Measurements from ENCODE around the gene SERP2.
"Not testable (repeated sequence)": the region's sequence is repeated elsewhere in the genome, so short reads cannot be mapped to it uniquely, and the experiment has no call there.

SERP2 gene

GRCh38 chr13:44373601-44374347 is at the start of gene SERP2:
Gene SERP2, plus strand, starts transcription at chr13:44373824. Its CDS starts 202 bp downstream, at chr13:44374026.
- TF ChIP-seq CTCF (IDR thresholded peaks at IDR 0.05): no peak
- DNase-seq: no peak
- H3K9me3 ChIP-seq: no peaks in the 10 kb centered on the region
- H3K4me3 ChIP-seq: peak within 1 kb of the TSS; percentile 72 to 77
- peak within 1 kb of the TSS; percentile 64 to 79 for H3K27ac ChIP-seq
- intact Hi-C loops (cut with DNase I; ENCODE audit: low total_unique reads): no loop called here
- no peaks in the 10 kb centered on the region for H3K36me3 ChIP-seq
- H3K27me3 ChIP-seq: no peaks in the 10 kb centered on the region
- peaks cover 0 to 22% (median 12%) of the 10 kb centered on the region in 4 donors for H3K4me1 ChIP-seq

DNA sequence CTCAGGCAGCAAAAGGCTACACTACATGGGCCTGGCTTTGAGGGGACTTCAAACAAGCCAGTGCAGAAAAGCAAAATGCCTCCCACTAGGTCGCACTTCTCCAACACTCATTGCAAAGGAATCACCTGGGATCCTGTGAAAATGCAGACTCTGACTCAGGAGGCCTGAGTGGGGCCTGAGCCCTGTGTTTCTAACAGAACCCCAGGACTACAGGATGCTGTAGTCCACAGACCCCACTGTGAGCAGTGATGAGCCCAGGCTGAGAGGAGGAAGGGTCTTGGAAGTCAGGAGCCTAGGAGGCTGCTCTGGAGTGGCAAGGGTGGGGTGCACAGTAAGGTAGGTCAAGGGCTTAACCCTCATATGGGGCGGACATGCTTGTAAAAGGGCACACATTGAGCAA is 46.7 kb upstream of the SERP2 start:
- Histone ChIP-seq H3K4me3 (no peak overlapping the region), H3K4me1 (peaks cover 0 to 13% (median 11%) of the 10 kb centered on the region in 4 donors), H3K36me3 (no peaks in the 10 kb centered on the region), H3K9me3 (peaks cover 0 to 2% (median 0%) of the 10 kb centered on the region in 3 donors), H3K27me3 (no peaks in the 10 kb centered on the region), H3K27ac (no peak overlapping the region)
- no peak for TF ChIP-seq CTCF (IDR thresholded peaks at IDR 0.05)
- intact Hi-C loops (cut with DNase I; ENCODE audit: low total_unique reads): no loop called here
- no peak for DNase-seq

GRCh38 chr13:44329041-44329440 is 44.6 kb upstream of the SERP2 start:
- H3K9me3 ChIP-seq; intact Hi-C loops (cut with DNase I; ENCODE audit: low total_unique reads); H3K27ac ChIP-seq; DNase-seq; H3K36me3 ChIP-seq; H3K4me3 ChIP-seq; H3K27me3 ChIP-seq: not testable (repeated sequence)
- H3K4me1 ChIP-seq: peaks cover 0 to 23% (median 18%) of the 10 kb centered on the region in 4 donors

- intact Hi-C loops (cut with DNase I; ENCODE audit: low total_unique reads): no loop called here
- DNase-seq: no peak
- TF ChIP-seq CTCF (IDR thresholded peaks at IDR 0.05): no peak
- Histone ChIP-seq H3K4me1 (peaks cover 0 to 23% (median 18%) of the 10 kb centered on the region in 4 donors), H3K4me3 (no peak overlapping the region), H3K36me3 (no peaks in the 10 kb centered on the region), H3K27me3 (no peaks in the 10 kb centered on the region), H3K9me3 (no peaks in the 10 kb centered on the region), H3K27ac (no peak overlapping the region)
Observed at GRCh38 chr13:44329909-44330545, 43.6 kb upstream of the SERP2 start.

GRCh38 chr13:44331446-44331845 is 42.2 kb upstream of the SERP2 start:
- intact Hi-C loops (cut with DNase I; ENCODE audit: low total_unique reads): no loop called here
- no peaks in the 10 kb centered on the region for H3K9me3 ChIP-seq
- no peak for DNase-seq
- H3K4me1 ChIP-seq: peaks cover 0 to 23% (median 18%) of the 10 kb centered on the region in 4 donors
- H3K27me3 ChIP-seq: no peaks in the 10 kb centered on the region
- H3K36me3 ChIP-seq: no peaks in the 10 kb centered on the region
- TF ChIP-seq CTCF (IDR thresholded peaks at IDR 0.05): no peak
- H3K4me3 ChIP-seq: no peak overlapping the region
- H3K27ac ChIP-seq: peak overlapping the region; percentile 62 to 73
